GM10266 (cell line): ENCODE results near the gene KIF6.

Source experiments
- DNase-seq: peaks from one replicate; pipeline ENCODE4 v3.0.0; 2012; ENCODE audit errors: extremely low spot score
- CTCF ChIP-seq: IDR thresholded peaks from 2 replicates; pipeline ENCODE4 v1.5.1; 2012; ENCODE audit warnings: mild to moderate bottlenecking, low read depth; ENCODE audit not compliant: control insufficient read depth, insufficient read depth; ENCODE audit errors: missing control alignments

KIF6 gene

DNA sequence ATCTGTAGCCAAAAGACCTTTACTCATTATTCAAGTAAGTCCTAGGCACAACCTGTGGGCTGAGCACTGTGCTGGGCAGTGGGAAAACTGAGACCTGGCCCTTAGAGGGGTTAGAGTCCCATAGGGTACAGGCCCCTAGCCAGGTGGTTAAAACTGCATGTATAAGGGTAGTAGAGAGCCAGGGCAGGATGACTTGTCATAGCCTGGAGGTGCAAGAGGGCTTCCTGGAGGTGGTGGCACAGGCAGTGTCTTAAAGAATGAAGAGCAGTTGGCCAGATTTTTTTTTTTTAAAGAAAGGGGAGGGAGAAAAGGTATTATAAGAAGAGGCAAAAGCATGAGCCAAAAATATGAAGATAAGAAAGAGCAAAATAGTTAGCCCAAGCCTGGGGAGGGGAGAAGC lies 226.2 kb downstream of the KIF6 start:
- DNase-seq: no peak
- TF ChIP-seq CTCF: no peak

DNA sequence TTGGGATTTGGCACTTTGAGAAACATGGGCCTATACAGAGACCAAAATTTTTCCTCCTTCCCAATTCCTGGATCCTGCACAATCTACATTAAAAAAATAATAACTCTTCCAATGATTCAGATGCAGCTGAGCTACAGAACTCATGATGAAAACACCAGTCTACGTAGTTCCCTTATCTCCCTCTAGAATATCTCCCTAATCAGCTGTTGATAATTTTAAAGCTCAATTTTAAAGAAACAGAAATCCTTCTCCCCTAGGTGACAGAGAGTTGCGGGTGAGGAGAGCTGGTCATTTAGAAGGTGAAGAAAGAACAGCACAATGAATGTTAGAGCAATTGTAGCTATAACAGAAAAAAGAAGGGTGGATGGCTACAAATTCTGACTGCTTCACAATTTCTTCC lies 227.1 kb downstream of the KIF6 start:
- no peak for TF ChIP-seq CTCF
- DNase-seq: no peak

GRCh38 chr6:39496915-39497314 lies 228.3 kb downstream of the KIF6 start:
- no peak for TF ChIP-seq CTCF
- DNase-seq: no peak

- no peak for DNase-seq
- no peak for TF ChIP-seq CTCF
Observed at GRCh38 chr6:39496456-39496855, 228.8 kb downstream of the KIF6 start.

- no peak for DNase-seq
- no peak for TF ChIP-seq CTCF
Observed at GRCh38 chr6:39495640-39496039, 229.6 kb downstream of the KIF6 start.

- TF ChIP-seq CTCF: no peak
- DNase-seq: no peak
Observed at GRCh38 chr6:39494998-39495397, 230.2 kb downstream of the KIF6 start.

DNA sequence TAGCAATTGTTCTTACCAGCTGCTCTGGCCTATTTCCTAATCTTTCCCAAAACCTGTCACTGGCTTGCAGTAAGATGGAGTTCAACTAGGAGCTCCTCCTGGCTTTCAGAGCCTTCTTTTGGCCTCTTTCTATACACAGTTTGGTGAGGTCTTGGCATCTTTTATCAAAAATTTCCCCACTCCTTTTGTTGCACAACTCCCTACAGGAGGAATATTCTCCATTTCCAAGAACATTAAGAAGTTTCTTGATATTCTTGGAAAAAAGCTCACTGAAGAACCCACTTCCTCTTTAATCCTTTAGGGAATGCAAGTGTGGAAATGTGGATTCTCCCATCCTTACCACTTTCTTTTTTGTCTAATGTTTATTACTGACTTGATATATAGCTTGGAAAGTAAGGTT lies 231.4 kb downstream of the KIF6 start:
- no peak for TF ChIP-seq CTCF
- DNase-seq: no peak
